Kasumi-1 (cell line): ENCODE results near the gene PCK1.

Experiments
- DNase-seq, 2 experiments: peaks; one replicate each; lab custom pipeline; 2025; lab: John Stamatoyannopoulos, UW

PCK1 gene

DNA sequence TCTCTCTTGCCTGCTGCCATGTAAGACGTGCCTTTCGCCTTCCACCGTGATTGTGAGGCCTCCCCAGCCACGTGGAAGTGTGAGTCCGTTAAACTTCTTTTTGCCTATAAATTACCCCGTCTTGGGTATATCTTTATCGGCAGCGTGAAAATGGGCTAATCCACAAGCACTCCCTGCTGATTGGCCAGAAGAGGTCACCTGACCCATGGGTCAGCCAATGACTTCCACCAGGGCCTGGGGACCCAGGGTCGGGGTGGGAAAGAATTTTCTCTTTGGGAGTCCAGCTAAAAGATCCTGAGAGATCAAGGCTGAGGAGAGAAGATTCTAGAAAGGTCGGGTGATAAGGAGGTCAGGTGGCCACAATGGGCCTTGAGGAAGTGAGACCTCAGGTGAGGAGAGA is 42.2 kb downstream of the PCK1 start:
- DNase-seq, result no peak

DNA sequence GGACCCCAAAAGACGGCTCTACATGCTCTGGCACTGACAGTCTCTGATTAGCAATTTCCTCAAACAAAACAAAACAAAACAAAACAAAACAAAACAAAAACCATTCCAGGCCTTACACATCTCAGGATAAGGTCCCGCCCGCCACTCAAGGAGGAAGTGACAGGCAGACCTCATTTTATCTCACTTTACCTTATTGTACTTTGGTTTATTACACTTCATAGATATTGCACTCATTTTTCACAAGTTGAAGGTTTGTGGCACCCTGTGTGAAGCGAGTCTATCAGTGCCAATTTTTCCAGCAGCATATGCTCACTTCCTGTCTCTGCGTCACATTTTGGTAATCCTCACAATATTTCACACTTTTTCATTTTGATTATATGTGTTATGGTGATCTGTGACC is 44.1 kb downstream of the PCK1 start:
- no peak for DNase-seq

- no peak for DNase-seq
These were observed 45.0 kb downstream of the PCK1 start for GRCh38 chr20:57605878-57606277.

DNA sequence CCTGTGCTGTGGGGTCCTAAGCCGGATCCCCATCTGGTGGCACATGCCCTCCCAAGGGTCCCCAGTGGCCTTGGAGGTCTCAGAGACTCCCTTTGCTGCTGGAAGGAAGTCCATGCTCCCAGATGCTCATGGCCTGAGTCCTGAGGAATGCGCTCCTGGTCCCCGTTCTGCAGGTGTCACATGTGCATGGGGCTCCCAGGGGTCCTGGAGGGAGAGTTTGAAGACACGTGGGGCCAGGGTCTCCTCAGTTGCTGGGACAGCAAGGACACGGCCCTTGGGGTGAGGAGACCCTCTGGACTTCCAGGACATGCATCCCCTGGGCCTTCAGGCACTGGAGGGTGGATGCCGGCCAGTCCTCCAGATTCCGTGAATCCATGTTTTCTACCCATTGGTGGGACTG is 47.6 kb downstream of the PCK1 start:
- no peak for DNase-seq

- DNase-seq, result no peak
These were observed 48.4 kb downstream of the PCK1 start for GRCh38 chr20:57609086-57609841.

DNA sequence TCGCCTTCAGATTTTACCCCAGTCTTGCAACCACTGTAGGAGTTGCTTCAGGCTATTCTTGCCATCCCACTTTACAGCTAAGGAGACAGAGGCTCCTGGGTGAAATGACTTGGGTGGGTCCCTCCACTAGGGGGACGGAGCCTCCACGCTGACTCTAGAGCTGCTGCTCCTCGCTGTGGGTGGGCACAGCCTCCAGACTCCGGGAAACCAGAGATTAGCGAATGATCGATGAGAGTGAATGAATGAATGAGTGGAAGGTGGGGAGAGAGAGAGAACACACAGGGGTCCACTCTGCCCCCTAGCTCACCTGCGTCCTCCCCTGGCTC is 48.9 kb downstream of the PCK1 start:
- DNase-seq, result no peak

GRCh38 chr20:57610261-57610952 is 49.5 kb downstream of the PCK1 start:
- DNase-seq, result no peak

DNA sequence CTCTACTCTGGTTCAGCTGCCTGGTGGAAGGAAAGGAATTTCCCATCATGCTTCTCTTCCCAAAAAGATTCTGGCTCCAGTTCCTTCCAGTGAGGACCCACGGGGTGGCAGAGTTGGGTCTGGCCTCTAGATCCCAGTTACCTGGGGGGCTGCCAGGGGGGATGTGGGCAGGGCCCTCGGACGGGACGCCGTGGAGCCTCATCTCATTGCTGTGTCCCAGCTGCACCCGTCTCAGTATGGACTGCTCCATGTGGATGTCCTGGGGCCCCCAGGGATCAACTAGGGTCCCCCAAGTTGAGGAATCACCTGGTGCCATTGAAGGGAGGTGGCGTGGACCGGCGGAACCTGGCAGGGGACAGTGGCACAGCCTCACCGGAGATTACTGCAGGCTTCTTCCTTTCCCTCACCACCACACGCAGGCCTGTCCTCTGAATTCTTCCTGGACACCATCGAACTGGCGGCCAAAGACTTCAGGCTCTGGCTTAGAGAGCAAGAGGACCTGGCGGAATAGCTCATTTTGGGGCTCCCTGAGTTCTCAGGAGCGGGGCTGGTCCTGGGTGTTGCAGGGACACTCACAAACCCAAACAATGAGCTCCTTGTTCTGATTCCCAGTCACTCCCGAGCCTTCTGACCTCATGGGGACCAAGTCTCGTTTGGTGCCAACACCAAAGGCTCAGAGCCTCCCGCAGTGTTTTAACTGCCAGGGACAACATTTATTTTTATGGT is 50.8 kb downstream of the PCK1 start:
- DNase-seq, result no peak

DNA sequence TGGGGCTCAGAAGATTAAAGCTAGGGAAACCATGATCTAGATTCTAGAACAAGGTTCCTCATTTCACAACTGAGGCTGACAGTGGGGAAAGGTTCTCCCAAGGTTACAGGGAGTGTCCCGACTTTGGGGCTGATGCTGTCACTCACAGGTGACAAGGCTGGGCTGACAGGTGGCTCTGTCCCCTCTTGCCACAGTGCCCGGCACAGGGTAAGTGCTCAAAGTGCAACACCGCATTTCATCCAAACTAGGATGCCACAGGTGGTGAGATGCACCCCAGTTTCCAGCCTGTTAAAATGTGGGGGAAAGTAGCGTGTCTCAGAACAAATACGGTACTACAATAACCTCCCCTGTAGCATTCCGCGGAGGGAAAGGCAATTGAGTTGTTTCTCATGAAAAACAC is 51.5 kb downstream of the PCK1 start:
- DNase-seq, result no peak

- DNase-seq, result no peak
These were observed 52.0 kb downstream of the PCK1 start for GRCh38 chr20:57612916-57613315.

DNA sequence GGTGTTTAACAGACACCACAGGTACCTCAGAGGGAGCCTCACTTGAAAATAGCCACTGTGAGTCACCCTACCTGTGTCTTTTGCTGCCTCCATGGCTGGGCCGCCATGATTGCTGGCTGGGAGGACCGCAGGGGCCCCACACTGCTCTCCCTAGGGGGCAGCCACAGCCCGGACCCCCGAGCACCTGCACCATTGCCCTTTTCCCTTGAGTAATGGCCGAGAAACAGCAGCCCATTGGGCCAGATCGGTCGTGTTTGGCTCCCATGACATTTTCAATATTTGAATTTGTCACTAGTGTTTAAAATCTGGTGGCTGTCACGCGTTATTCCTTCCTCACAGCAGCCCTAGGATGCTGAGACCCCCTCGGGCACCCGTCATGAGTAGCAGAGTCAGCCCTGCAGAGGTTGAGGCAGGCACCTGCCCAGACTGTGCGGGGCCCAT is 52.6 kb downstream of the PCK1 start:
- DNase-seq, result no peak

DNA sequence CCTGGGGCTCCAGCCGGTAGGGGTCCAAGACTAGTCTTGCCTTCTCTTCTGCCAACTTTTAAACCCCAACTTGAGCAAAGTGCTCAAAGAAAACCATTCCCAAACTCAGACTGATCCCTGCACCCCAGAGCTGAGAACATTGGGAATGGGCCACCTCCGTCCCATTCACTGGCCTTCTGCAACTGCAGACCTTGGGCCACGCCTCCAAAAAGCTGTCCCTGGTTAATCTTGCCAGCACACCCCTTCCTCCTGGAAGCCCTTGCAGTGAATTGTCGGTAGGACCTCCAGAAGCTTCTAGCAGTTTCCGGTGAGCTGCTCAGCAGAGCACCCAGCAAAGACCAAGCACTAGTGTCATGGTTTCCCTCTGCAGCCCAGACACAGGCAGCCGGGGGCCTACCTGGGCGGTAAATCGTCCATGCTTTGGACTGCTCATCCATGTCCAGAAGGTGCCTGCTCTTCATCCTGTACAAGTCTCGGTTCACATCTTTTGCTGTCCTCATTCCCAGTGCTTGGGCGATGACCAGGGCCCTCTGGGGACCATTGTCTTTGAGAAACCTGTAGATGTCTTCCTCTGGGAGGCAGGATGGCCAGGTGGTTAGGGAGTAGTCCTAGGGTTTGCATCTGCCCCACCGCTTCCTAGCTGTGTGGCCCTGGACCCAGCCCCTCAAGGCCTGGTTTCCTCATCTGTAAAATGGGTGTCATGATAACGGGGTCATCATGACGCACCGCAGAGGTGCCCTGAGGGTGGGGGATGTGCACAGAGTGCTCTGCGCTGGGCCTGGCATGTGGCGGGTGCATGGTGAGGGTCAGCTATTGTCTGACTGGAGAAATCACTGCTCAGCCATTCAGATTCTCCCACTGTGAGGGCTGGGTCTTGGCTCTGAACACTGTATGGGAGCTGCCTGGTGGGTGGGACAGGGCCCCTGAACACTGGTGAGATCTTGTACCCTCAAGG is 53.9 kb downstream of the PCK1 start:
- DNase-seq, result no peak

- no peak for DNase-seq
These were observed 54.5 kb downstream of the PCK1 start for GRCh38 chr20:57615445-57615811.

GRCh38 chr20:57616143-57616951 is 55.4 kb downstream of the PCK1 start:
- no peak for DNase-seq

- DNase-seq, result no peak
These were observed 56.3 kb downstream of the PCK1 start for GRCh38 chr20:57617079-57617795.
